Measurements from ENCODE around the gene AMFR. TPM values are rescaled to one million over a fixed set of nuclear protein-coding genes. Genes with fewer than 3 reads are reported as not detected.

The AMFR gene
- total and polyA plus RNA-seq, 2 of the 8 experiments (the other 6 are each of a cell fraction or from before 2014, with no cell fraction given): 18.6 to 21.7 TPM

DNA sequence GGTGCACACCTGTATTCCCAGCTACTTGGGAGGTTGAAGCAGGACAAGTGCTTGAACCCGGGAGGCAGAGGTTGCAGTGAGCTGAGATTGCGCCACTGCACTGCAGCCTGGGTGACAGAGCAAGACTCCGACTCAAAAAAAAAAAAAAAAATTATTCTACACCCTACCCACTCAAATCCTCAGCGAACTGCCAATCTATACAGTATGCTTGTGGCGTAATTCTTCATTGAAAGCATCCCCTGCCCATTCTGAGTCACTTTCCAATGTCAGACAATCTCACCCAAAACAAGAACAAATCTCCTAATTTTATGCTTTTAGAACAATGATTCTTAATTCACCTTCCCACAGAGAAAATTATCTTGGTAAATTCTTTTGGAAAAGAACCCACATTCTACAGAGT lies 12.0 kb downstream of the AMFR start (continued):
- TF ChIP-seq RXRA (IDR thresholded peaks at IDR 0.05; ENCODE audit: insufficient read depth, low read depth, low read length): no peak
